ENCODE measurements around the gene NINL.
"Not testable (repeated sequence)": the region's sequence is repeated elsewhere in the genome, so short reads cannot be mapped to it uniquely, and the experiment has no call there.

Gene NINL

GRCh38 chr20:25483431-25484132 lies 101.7 kb downstream of the NINL start:
- DNase-seq = no peak

DNA sequence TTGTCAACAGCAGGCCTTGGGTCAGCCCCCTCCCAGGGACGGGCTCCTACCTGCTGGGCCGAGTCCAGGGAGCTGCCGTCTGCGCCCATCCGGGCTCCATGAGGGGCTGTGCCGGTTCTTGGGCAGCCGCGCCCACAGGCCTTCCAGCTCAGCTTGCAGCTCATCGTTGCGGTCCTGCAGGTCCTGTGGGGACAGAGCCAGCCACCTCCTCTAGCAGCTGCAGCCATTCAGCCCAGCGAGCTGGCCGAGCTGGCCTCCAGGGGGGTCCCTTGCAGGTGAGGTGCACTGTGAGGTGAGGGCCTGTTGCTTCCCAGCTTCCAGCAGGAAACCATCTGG lies 103.4 kb downstream of the NINL start:
- DNase-seq = no peak

- DNase-seq = no peak
Measured at GRCh38 chr20:25481235-25481917, 104.0 kb downstream of the NINL start.

GRCh38 chr20:25480797-25481196 lies 104.5 kb downstream of the NINL start:
- DNase-seq = no peak

GRCh38 chr20:25480156-25480555 lies 105.2 kb downstream of the NINL start:
- no peak for DNase-seq

- no peak for DNase-seq
Measured at GRCh38 chr20:25479638-25480037, 105.7 kb downstream of the NINL start.

- no peak for DNase-seq
Measured at GRCh38 chr20:25478889-25479568, 106.3 kb downstream of the NINL start.

- DNase-seq = no peak
Measured at GRCh38 chr20:25477014-25477882, 108.1 kb downstream of the NINL start.

DNA sequence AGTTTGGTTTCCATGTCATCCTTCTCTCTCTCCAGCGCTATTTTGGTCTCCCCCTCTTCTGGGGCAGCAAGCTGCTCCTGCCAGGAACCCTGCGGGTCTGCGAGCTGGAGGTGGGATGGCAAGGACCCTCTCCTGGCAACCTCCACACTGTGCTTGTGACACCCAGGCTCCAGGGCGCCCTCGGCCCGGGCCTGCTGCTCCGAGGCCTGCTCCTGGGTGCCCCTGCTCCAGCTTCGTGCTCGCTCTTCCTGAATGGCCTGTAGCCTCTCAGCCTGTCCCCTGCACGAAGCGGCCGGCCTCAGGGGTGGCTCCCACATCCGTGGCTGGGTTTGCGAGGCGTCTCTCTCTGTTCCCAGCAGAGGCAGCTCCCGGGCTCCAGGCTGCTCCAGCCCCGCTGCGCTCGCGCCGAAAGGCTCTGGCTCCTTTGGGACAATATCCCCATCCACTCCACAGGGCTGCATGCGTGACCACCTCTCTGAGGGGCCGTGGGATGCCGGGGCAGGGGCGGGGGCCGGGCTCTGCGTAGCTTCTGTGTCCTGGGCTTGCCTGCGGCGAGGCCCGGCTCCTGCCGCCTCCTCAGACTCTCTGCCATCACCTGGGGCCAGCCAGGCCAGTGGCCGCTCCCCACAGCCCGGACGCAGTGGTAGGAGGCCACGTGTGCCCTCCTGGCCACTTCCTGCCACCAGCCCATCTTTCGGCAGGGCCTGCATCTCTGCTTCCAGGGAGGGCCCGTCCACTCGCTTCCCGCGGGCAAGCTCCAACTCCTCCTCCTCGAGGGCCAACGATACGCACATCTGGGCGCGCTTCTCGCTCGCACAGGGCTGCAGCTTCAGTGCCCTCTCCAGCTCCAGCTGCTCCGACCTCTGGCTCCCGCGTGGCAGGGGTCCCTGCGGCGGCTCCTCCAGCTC lies 109.0 kb downstream of the NINL start:
- DNase-seq = no peak

DNA sequence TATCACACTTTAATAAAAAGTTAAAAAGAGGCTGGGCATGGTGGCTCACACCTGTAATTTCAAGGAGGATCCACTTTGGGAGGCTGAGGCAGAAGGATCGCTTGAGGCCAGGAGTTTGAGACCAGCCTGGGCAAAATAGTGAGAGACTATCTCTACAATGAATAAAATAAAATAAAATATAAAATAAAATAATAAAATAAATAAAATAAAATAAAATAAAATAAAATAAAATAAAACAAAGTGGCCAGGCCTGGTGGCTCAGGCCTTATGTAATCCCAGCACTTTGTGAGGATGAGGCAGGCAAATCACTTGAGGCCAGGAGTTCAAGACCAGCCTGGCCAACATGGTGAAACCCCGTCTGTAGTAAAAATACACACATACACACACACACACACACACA lies 112.0 kb downstream of the NINL start:
- DNase-seq = not testable (repeated sequence)

DNA sequence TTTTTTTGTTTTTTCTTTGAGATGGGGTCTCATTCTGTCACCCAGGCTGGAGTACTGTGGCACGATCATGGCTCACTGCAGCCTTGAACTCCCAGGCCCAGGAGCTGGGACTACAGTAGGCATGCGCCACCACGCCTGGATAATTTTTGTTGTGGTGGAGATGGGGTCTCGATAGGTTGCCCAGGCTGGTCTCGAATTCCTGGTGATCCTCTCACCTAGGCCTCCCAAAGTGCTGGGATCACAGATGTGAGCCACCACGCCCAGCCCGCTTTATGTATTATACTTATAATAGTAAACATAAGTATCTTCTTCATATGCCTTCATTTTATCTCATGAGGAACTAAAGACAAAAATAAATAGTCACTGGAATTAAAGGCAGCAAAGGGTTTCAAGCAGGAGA lies 114.3 kb downstream of the NINL start:
- no peak for DNase-seq

- no peak for DNase-seq
Measured at GRCh38 chr20:25470045-25470444, 115.3 kb downstream of the NINL start.

DNA sequence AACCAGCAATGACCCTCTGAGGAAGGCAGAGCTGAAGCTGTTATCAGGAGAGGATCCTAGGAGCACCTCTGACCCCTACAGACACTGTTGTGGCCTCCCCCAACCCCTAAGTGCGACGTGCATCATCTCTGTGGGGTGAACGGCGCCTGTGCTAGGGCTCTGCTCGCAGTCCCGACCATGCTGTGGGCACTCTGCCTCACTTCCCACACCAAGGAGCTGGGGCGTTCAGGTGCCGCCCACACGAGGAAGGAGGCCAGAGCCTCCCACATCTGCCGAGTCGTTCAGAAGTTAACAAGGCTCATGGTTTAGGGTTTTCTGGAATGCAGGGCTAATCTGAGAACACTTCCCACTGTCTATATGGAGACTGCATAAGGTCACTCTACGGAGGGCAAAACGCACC lies 115.8 kb downstream of the NINL start:
- no peak for DNase-seq

GRCh38 chr20:25468126-25469075 lies 116.9 kb downstream of the NINL start:
- DNase-seq = no peak

- DNase-seq = no peak
Measured at GRCh38 chr20:25467441-25467840, 117.9 kb downstream of the NINL start.

GRCh38 chr20:25466846-25467245 lies 118.5 kb downstream of the NINL start:
- no peak for DNase-seq

DNA sequence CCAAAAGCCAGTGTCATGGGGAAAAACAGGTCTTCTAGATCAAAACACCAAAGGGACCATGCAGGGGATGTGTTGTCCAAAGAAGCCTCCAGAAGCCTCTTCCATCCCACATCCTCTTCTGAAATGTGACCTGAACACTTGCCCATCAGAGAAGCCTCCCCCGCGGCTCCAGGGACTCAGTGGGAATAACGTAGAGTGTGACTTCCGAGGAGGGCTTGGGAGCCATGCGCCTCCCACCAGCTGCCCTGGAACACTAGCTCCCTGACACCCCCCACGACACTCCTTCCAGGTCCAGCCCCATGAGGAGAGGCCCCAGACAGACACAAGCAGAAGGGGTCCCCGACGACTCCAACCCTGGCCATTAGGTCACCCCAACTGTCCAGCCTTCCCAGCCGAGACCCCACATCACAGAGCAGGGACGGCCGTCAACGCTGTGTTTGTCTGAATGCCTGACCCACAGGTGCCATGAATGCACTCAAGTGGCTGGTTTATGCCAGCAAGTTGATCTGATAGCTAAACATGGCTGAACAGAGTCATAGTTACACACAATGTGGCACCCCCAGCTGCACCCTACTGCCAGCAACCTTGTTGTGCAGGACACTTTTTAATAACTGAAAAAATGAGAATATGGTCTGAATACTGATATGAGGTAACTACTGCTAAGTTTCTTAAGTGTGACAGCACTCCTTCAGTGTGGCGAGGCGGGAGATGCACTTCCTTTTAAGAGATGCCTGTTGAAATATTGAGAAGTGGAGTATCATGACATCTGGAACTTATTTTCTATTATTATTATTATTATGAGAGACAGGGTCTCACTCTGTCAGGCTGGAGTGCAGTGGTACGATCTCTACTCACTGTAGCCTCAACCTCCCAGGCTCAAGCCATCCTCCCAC lies 119.8 kb downstream of the NINL start:
- peak; percentile 38 for DNase-seq

- peak; percentile 4 for DNase-seq
Measured at GRCh38 chr20:25464501-25465242, 120.7 kb downstream of the NINL start.

Data from activated effector memory CD4-positive, alpha-beta T cell treated with anti-CD3 and anti-CD28 coated beads, Interleukin-2, amount 50 U/mL, for 16 hours (primary cell).